ENCODE data around the gene ABCB10. TPM values are rescaled to one million over a fixed set of nuclear protein-coding genes. Genes with fewer than 3 reads are reported as not detected.

The ABCB10 gene
- total RNA-seq, 1 experiment from 2014 or later: 13.8 TPM

DNA sequence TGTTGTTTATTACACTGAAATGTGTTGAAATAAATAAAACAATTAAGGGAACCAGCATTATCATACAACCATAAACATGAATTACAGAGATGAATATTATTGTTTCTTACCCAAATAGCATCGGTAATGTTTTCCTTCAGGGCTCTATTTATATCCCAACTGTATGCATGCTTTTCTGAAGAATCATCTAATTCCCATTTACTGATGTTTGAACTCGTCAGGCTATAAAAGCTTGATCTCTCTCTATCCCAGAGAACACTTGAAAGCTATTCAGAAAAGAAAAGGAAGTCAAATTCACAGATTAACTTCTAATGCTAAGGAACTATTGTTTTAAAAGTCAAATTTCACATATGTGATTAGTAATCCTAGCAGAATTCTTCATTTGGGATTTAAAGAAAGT lies 62.7 kb downstream of the ABCB10 start:
- H3K27ac Mint-ChIP-seq: no peak overlapping the region

More for the DNA sequence above, 62.7 kb downstream of the ABCB10 start:
- Histone ChIP-seq H4K20me1 (ENCODE audit: control insufficient read depth, insufficient read depth, insufficient read length) (no peaks in the 10 kb centered on the region), H2AK5ac (ENCODE audit: insufficient read length, low read length) (no peak overlapping the region), H3K18ac (ENCODE audit: insufficient read length, low read depth, low read length) (no peak overlapping the region), H4K5ac (ENCODE audit: insufficient read length, low read depth, low read length) (no peak overlapping the region), H3K9ac (ENCODE audit: extremely low read depth, insufficient read length, low read length) (no peak overlapping the region), H3K56ac (ENCODE audit: insufficient read length, low read depth, low read length) (no peak overlapping the region), H3K27me3 (ENCODE audit: insufficient read depth, low read length) (no peaks in the 10 kb centered on the region), H3K23me2 (ENCODE audit: insufficient read length, low read depth, low read length, poor library complexity, severe bottlenecking) (no peaks in the 10 kb centered on the region), H2AFZ (ENCODE audit: low read length) (no peak overlapping the region), H2BK120ac (ENCODE audit: low read depth, low read length, poor library complexity, severe bottlenecking) (no peak overlapping the region), H2BK12ac (ENCODE audit: insufficient read length, low read depth, low read length) (no peak overlapping the region), H3T11ph (ENCODE audit: low read length) (no peak overlapping the region), H4K8ac (replicated peaks; ENCODE audit: insufficient read length, low read depth, low read length) (no peak overlapping the region), H3K4ac (ENCODE audit: low read depth, low read length) (no peak overlapping the region), H2BK20ac (ENCODE audit: low read depth, low read length, poor library complexity, severe bottlenecking) (no peak overlapping the region), H2BK15ac (ENCODE audit: low read depth, low read length) (no peak overlapping the region), H3K9me3 (ENCODE audit: control insufficient read depth, low read depth, low read length) (no peaks in the 10 kb centered on the region), H3K79me1 (ENCODE audit: insufficient read depth, low read depth, low read length, poor library complexity, severe bottlenecking) (no peaks in the 10 kb centered on the region), H3K4me1 (ENCODE audit: insufficient read depth, low read length) (no peaks in the 10 kb centered on the region), H3K4me2 (ENCODE audit: insufficient read depth, insufficient read length, low read length) (no peak overlapping the region), H2BK5ac (ENCODE audit: insufficient read length, low read length) (no peak overlapping the region), H3K27ac (ENCODE audit: insufficient read length, low read depth, low read length) (no peak overlapping the region), H3K14ac (ENCODE audit: insufficient read depth, low read length) (no peak overlapping the region), H3K23ac (ENCODE audit: insufficient read length, low read depth, low read length) (no peak overlapping the region), H4K91ac (ENCODE audit: insufficient read length, low read depth, low read length) (no peak overlapping the region), H3K79me2 (ENCODE audit: insufficient read depth, low read length) (no peaks in the 10 kb centered on the region; the same call in 1 of the 2 replicates)
- H3K4me1 Mint-ChIP-seq: no peaks in the 10 kb centered on the region
- H3K4me3 Mint-ChIP-seq: no peak overlapping the region
- TF ChIP-seq, protein P1, sequence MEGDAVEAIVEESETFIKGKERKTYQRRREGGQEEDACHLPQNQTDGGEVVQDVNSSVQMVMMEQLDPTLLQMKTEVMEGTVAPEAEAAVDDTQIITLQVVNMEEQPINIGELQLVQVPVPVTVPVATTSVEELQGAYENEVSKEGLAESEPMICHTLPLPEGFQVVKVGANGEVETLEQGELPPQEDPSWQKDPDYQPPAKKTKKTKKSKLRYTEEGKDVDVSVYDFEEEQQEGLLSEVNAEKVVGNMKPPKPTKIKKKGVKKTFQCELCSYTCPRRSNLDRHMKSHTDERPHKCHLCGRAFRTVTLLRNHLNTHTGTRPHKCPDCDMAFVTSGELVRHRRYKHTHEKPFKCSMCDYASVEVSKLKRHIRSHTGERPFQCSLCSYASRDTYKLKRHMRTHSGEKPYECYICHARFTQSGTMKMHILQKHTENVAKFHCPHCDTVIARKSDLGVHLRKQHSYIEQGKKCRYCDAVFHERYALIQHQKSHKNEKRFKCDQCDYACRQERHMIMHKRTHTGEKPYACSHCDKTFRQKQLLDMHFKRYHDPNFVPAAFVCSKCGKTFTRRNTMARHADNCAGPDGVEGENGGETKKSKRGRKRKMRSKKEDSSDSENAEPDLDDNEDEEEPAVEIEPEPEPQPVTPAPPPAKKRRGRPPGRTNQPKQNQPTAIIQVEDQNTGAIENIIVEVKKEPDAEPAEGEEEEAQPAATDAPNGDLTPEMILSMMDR (conservative IDR thresholded peaks at IDR 0.05): no peak
- no peak for DNase-seq
- no peaks in the 10 kb centered on the region for H3K9me3 Mint-ChIP-seq
- no peaks in the 10 kb centered on the region for H3K27me3 Mint-ChIP-seq (ENCODE audit: low read depth)
- peaks cover 24 to 79% (median 72%) of the 10 kb centered on the region in 3 experiments; a peak in 6 of 7 replicates for H3K36me3 Mint-ChIP-seq (ENCODE audit: insufficient read depth in 1 of 3, low read depth in 3 of 3)
- no CpG with 5 or more reads among the region's 2 CpGs for WGBS (ENCODE audit: extremely low coverage, insufficient read length, low lambda C conversion rate)

Data from H9 (cell line).